GM10266 (cell line): Measurements from ENCODE around the gene SULT1A2.

Experiments used
- DNase-seq: peaks from one replicate; pipeline ENCODE4 v3.0.0; 2012; ENCODE audit errors: extremely low spot score
- CTCF ChIP-seq: IDR thresholded peaks from 2 replicates; pipeline ENCODE4 v1.5.1; 2012; ENCODE audit warnings: mild to moderate bottlenecking, low read depth; ENCODE audit not compliant: control insufficient read depth, insufficient read depth; ENCODE audit errors: missing control alignments

The SULT1A2 gene

DNA sequence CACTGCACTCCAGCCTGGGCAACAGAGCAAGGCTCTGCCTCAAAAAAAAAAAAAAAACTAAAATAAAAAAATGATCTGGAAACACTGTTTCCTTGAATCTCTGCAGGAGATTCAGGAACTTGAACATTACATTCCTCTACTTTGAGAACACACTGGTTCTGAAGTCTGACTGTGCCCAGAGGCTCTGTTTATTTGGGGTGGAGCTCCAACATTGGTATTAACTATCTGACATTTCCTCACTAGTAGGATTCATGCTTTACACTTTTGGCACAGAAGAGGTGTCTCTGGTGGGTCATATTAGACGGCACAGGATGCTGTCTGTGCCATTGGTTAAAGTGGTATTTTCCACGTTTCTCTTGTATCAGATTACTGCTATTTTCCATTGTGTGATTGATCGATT is 10.4 kb downstream of the SULT1A2 start:
- TF ChIP-seq CTCF: no peak
- DNase-seq: no peak

- DNase-seq: no peak
- TF ChIP-seq CTCF: no peak
These were observed 11.2 kb downstream of the SULT1A2 start for GRCh38 chr16:28585674-28586073.

DNA sequence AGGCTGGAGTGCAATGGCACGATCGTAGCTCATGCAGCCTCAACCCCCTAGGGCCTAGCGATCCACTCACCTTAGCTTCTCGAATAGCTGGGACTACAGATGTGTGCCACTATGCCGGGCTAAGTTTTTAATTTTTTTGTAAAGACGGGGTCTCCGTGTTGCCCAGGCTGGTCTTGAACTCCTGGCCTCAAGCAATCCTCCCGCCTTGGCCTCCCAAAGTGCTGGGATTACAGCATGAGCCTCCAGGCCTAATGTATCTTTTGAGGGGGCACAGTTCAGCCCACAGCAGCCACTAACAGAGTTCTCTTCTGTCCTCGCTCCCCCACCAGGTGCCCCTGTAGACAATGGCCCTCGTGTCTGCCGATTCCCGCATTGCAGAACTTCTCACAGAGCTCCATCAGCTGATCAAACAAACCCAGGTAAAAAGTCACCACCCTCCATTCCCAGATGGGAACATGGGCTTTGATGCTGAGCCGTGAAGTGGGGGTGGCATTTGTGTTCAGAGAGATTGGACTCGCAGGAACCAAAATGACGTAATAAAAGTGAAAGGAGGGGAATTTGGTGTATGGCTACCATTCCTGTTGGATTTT is 16.0 kb downstream of the SULT1A2 start:
- DNase-seq: no peak

DNA sequence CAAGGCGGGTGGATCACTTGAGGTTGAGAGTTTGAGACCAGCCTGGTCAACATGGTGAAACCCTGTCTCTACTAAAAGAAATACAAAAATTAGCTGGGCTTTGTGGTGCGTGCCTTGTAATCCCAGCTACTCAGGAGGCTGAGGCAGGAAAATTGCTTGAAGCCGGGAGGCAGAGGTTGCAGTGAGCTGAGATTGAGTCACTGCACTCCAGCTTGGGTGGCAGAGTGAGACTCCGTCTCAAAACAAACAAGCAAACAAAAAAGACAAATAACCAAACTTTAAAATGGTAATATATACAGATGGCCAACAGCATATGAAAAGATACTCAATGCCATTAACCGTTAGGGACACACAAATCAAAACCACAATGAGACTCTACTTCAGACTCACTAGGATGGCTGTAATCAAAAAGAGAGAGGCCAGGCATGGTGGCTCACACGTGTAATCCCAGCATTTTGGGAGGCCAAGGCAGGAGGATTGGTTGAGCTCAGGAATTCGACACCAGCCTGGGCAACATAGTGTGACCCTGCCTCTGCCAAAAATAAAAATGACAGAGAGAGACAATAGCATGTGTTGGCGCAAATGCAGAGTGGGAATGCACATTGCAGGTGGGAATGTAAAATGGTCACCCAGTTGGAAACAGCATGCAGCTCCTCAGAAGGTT is 21.3 kb downstream of the SULT1A2 start:
- DNase-seq: no peak
- TF ChIP-seq CTCF: no peak

More for the DNA sequence above, 16.0 kb downstream of the SULT1A2 start:
- no peak for TF ChIP-seq CTCF

- TF ChIP-seq CTCF: no peak
- DNase-seq: no peak
These were observed 21.9 kb downstream of the SULT1A2 start for GRCh38 chr16:28574925-28575324.

DNA sequence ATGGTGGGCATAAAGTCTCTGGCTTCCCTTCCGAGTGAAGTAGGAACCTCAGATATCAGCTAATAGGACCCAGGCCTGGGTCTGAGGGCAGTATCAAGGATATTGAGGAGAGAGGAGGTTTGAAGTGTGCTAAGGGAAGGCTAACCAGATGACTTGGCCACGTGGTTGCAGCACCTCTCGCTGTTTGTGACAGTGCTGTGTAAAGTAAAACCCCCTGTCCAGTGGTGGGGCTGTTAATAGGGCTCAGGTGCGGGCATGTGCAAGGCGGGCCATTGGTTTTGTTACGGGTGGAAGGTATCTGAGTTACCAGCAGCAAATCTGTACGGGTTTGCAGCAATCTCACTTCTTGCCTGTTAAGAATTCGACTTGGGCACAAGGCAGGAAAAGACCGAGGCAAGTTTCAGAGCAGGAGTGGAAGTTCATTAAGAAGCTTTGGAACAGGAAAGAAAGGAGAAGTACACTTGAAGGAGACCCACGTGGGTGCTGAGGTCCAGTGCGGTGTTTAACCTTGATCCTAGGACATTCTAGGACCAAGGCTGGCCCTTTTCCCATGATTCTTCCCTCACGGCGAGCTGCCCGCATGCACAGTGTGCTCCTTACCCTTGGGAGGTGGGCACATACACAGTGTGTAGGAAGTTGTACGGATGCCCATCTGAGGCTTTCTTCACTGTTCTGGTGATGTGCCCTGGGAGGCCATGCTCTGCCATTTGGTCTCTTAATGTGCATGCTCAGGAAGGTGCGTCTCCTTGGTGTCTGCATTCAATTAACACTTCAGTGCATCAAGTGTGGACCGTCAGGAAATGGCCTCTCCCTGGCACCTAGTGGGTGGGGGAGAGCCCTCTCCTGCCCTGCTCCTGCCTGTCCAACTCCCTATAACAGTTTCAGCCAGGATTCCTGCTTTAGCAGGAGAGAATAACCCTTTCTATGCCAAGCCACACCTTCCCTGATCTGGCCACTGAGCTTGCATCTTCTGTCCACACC is 22.8 kb downstream of the SULT1A2 start:
- no peak for DNase-seq
- no peak for TF ChIP-seq CTCF
